IPS-18c (cell line): Measurements from ENCODE around the gene ALCAM.

Source experiments
- H3K4me3 ChIP-seq: 2 replicates; pipeline ENCODE4 v1.7.0; 2013; ENCODE audit warnings: low read depth, mild to moderate bottlenecking, low read length, moderate library complexity; ENCODE audit not compliant: insufficient read depth
- H3K9me3 ChIP-seq: one replicate; pipeline ENCODE4 v1.6.1; 2013; ENCODE audit warnings: mild to moderate bottlenecking, low read length, moderate library complexity; ENCODE audit not compliant: control insufficient read depth, insufficient read depth

The ALCAM gene

DNA sequence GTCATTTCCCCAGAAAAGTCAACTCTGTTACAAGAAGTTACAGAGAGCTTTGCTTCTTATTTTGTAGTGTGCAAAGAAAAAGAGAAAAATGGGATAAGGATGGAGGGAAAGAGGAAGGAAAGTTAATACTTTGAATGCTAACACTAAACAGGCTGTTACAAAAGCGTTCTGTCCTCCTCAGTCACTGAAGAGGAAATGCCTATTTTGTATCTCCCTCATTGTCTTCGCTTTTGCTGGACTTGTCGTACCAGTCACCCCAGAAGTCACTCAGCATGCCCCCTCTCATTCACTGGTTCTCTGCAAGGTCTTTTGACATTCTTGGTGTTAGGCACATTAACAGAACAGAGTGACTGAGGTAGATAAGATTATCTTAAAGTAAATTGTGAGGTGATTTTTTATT, 129.6 kb downstream of the ALCAM start:
- Histone ChIP-seq H3K9me3 (peaks cover 3% of the 10 kb centered on the region), H3K4me3 (no peak overlapping the region)

DNA sequence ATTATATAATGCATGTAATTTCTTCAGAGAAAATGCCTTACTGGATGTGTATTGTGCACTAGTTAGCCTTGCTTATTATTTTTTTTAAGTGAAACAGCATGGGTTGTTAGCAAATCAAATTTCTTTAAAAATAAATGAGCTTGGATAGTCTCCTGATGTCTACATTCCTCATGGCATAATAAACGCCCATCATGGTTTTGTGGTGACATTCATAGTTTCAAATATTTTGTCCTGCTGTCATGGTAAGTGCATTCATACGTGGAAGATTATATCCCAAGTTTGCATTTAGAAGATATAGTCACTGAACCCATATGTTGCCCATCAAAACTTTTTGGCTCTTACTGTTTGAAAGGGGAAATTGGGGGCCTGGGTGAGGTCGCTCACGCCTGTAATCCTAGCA, 130.7 kb downstream of the ALCAM start:
- H3K9me3 ChIP-seq = no peaks in the 10 kb centered on the region
- H3K4me3 ChIP-seq = no peak overlapping the region

DNA sequence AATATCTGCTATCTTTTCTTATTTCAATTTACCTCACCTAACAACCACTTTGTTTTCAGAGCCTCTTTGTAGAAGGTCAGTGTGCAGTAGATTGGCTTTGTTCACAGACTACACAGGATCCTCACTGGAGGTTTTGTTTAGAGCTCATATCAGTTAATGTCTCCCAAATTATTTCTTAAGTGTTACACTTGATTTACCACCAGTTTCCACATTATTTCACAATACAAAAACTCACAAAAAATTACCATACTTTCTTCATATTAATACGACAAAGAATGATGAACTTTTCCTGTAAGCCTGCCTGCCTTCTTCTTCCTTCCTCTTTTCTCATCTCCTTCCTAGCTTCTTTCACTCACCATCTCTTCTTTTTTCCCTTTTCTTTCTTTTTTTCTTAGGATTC, 133.3 kb downstream of the ALCAM start:
- Histone ChIP-seq H3K9me3 (no peaks in the 10 kb centered on the region), H3K4me3 (no peak overlapping the region)

DNA sequence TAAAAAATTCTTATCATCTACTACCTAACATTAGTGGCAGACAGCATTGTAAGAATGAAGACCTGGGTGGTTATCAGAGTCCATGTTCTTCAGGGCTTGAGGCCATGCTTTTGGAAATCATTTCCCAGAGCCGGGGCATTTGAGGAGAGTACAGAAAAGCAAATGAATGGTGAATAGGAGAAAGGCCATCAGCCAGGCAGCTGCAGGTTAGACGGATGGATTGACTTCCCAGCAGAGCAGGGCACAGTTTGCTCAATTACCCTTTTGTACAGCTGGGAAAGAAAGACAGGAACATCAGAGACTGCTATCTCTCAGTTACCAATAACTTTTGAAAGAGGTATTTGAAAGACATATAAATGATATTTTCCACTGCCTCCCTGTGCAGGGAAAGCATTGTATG, 135.6 kb downstream of the ALCAM start:
- Histone ChIP-seq H3K9me3 (no peaks in the 10 kb centered on the region), H3K4me3 (no peak overlapping the region)

DNA sequence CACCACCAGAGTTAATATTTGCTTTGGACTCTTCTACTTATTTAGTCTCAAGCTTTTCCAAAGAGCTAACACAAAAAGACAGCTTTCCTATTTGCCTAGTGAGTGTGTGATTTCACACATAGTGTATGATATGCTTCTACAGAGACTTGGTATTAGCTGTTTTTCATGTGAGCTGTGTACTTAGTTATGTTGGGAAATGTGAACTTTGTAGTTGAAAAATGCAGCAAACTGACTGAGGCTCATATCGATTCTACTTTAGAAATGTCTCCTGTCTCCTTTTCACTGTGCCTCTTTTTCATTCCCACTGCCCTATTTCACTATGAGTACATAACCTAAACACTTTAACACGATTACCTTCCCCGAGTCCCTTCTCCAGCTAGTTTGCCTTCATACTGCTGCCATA, 136.5 kb downstream of the ALCAM start:
- no peaks in the 10 kb centered on the region for H3K9me3 ChIP-seq
- H3K4me3 ChIP-seq = no peak overlapping the region

DNA sequence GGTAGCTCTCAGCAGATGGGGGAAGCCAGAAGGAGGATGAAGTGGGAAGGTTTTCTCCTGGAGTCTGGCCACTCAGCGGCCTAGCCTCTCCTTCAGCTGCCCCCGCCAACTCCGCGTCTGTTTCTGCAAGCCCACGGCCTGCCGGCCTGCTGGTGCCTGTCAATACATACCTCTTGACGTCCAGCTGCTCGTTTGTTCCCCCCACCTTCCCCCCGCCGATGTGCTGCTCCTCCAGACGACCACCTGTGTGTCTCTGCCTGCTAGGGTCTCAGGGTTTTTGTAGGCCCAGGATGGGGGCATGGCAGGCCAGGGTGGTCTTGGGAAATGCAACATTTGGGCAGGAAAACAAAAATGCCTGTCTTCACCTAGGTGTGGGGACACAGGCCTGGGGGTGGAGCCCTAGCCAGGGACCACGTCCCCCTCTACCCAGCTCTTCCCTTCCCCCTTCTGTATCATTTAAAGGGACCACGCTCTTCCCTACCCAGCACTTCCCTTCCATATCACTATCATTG, 137.8 kb downstream of the ALCAM start:
- H3K4me3 ChIP-seq = no peak overlapping the region

DNA sequence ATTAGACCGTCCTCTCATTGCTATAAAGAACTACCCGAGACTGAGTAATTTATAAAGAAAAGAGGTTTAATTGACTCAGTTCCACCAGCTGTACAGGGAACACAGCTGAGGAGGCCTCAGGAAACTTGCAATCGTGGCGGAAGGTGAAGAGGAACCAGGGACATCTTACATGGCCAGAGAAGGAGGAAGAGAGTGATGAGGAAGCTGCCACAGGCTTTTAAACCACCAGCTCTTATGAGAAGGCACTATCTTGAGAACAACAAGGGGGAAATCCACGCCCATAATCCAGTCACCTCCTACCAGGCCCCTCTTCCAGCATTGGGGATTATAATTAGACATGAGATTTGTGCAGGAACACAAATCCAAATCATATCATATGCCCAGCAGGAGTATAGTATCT, 138.5 kb downstream of the ALCAM start:
- no peak overlapping the region for H3K4me3 ChIP-seq
- no peaks in the 10 kb centered on the region for H3K9me3 ChIP-seq

More for the DNA sequence above, 137.8 kb downstream of the ALCAM start:
- H3K9me3 ChIP-seq = no peaks in the 10 kb centered on the region

DNA sequence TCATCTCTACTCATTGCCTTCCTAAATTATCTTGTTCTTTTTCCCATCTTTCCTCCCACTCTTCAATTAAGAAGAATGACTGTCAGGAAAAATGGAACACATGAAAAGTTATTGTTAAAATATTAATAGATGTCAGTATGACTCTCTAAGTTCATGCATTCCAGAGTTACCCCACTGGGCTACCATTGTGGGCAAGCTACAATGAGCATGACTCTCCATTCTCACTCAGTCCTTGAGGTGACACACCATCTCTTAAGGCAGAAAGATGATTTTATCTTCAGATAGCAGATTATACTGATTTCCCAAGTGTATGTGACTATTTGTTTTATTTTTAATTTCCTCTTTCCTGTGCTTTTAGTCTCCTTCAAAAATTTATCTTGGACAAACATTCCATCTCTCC, 144.3 kb downstream of the ALCAM start:
- H3K9me3 ChIP-seq = no peaks in the 10 kb centered on the region
- no peak overlapping the region for H3K4me3 ChIP-seq

DNA sequence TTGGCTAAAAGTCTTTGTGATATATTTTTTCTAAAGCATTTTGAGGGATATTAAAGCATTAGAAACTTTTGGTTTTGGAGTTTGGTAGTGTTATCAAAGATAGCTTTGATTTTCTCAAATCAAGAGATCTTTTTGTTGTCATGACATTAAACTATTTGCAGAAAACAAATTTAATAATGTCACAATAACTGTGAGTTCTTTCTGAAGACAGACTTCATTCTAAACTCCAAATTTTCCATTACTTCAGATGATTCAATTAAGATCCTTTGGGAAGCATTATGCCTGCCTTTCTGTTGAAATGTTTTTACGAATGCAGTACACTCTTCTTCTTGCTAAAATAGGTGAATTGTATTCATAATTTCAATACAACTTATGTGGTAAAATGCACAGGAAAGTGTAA, 145.4 kb downstream of the ALCAM start:
- Histone ChIP-seq H3K4me3 (no peak overlapping the region), H3K9me3 (no peaks in the 10 kb centered on the region)

DNA sequence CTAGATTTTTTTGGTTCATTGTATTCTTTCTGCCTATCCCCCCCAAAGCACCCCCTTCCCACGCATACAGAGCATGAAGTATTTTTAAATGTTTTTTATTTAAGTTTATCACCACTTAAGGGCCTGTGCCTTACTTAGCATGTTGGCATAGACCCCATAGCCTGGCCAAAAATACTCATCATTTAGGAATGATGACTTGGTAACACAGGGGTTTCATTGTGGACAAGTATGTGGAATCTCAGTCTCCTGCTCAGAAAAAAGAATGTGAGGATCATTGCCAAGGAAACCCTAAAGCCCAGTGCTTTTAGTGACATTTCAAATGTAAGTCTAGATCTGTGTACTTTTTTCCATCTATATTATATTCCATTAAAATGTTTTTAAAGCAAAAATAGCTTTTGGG, 146.3 kb downstream of the ALCAM start:
- H3K4me3 ChIP-seq = no peak overlapping the region
- no peaks in the 10 kb centered on the region for H3K9me3 ChIP-seq

DNA sequence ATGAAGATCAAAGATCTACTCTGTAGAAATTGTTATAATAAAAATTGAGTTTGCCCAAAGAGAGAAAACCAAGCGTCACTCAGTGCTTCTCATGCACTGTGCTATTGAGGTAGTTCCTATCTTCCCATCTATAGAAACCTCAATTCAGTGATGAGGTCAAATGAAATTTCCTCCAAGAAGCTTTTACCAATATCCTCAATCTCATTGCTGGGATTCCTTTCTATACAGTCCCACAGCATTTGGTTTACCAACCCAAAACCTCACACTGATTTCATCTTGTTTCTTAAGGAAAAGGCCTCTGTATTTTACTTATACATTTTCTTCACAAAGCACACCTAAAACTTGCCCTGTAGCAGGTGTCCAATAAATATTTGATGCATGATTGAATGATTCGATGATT, 147.2 kb downstream of the ALCAM start:
- Histone ChIP-seq H3K9me3 (no peaks in the 10 kb centered on the region), H3K4me3 (no peak overlapping the region)

DNA sequence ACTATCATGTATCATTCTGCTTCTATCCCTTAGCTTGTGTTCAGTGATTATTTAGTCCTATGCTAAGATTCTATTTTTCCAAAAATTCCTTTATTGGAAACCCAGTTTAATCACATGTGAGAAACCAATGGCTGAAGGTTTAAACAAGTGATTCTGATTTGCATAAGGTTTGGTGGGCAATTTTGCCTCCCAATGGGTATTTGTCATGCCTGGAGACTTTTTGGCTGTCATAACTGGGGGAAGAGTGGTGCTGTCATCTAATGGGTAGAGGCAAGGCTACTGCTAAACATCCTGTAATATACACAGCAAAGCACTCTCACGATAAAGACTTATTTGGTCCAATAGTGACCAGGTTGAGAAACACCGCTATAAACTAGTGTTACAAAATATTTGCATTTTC, 148.7 kb downstream of the ALCAM start:
- Histone ChIP-seq H3K9me3 (no peaks in the 10 kb centered on the region), H3K4me3 (no peak overlapping the region)

DNA sequence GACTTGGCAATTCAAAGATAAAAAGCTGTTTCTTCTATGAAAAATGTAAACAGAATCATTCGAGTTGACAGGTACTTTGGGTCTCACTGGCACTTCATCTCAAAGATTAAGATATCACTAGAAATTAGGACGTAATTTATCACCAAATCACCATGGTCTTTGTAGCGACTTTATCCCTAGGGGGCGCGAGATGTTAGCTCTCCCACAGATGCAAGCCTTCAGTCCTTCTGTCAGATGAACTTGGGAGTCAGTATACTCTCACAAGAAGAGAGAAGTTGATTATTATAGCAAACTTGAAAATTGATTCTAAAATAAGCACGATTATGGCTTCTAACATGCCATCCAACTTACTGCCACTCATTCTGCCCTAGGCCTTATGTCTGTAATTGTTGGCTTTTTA, 150.3 kb downstream of the ALCAM start:
- H3K9me3 ChIP-seq = no peaks in the 10 kb centered on the region
- H3K4me3 ChIP-seq = no peak overlapping the region

DNA sequence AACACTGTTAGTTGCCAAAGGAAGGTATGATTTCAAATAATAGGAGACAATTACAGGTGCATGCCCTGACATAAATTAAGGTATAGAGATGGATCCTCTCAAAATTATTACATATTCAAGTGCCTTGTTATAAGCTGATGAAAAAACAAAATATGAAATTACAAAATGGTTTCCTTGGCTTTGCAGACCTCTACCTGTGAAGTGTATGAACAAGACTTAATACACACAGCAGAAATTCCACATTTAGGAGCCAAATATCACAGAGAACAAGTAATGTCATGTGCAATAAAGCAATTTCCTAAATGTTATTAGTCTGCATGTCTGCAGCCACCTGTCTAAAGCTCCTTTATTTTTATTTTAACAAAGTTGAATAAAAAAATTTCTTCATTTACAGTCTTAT, 151.5 kb downstream of the ALCAM start:
- Histone ChIP-seq H3K4me3 (no peak overlapping the region), H3K9me3 (no peaks in the 10 kb centered on the region)

DNA sequence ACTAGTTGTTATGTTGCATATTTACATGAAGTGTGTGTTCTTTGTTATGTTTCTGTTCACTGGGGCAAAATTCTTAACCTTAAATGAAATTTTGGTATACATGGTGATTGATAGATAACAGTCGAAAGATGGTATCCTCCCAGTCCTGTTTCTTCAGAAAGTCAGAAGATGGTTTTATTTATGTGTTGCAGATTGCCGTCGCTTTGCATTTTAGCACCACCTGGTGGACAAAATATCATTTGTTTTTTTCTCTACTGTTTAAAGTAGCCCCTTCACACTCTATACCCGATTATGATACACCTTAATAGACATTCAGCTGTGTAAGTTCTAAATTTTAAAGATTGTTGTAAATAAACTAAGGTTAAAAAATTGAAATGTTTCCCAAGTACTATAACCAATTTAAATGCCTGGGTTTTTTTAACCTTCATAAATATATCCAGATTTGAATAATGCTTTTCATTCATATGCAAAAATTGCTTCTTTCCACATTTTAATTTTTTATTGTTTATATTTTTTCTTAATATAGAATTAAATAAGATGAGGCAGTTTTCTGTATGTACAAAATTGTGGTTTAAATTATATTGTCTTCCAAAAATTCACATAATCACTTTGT, 152.2 kb downstream of the ALCAM start:
- H3K9me3 ChIP-seq = no peaks in the 10 kb centered on the region
- H3K4me3 ChIP-seq = no peak overlapping the region

DNA sequence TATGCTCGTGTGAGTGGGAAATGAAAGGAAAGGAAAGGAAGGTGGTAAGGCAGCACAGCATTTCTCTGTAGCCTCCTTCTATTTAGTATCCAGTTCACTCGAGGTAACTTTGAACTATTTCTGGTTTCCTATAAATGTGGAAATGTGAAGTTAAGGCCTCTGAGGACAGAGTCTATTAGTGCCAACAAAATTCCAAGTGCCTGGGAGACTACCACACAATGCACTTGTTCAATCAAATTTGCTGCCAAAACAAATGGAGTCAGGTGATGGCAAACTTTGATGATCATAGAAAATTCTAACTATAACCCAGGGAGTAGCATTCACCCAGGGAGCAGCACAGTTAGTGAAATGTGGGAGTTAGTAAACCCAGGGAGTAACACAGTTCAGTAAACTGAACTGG, 155.1 kb downstream of the ALCAM start:
- Histone ChIP-seq H3K9me3 (no peaks in the 10 kb centered on the region), H3K4me3 (no peak overlapping the region)

DNA sequence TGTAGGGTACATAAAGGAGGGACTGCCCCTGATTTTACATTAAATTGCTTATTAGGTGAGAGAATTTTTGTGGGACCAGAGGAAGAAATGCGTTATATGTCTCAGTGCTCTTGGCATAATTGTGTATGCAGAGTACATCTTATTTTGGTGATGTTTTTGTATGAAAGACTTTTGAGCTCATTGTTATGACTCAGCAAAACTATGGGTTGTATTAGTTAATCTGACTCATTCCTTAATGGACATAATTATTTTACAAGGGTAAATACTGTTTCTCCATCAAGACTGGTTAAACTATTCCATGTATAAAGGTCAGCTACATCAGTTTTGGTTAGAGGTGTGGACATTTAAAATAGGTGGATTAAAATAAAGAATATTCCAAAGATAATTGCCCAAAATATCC, 156.8 kb downstream of the ALCAM start:
- Histone ChIP-seq H3K4me3 (no peak overlapping the region), H3K9me3 (no peaks in the 10 kb centered on the region)

DNA sequence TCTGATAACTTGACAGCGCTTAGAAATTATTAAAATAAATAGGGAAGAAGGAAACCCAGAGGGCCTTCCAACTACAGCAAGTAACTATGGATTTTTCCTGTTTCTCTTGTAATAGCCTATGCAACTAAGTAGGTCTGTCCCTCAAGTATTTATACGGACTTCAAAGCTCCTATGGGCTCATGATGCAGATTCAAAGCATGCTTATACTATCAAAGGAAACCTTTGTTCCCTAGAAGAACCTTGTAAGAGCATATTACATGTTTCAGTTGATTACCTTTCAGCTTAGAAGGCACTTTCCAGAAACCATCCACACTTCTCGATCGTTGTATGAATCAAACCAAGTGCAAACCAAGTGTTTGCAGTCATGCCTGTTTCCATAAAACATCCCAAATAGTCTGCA, 158.8 kb downstream of the ALCAM start:
- Histone ChIP-seq H3K9me3 (no peaks in the 10 kb centered on the region), H3K4me3 (no peak overlapping the region)

DNA sequence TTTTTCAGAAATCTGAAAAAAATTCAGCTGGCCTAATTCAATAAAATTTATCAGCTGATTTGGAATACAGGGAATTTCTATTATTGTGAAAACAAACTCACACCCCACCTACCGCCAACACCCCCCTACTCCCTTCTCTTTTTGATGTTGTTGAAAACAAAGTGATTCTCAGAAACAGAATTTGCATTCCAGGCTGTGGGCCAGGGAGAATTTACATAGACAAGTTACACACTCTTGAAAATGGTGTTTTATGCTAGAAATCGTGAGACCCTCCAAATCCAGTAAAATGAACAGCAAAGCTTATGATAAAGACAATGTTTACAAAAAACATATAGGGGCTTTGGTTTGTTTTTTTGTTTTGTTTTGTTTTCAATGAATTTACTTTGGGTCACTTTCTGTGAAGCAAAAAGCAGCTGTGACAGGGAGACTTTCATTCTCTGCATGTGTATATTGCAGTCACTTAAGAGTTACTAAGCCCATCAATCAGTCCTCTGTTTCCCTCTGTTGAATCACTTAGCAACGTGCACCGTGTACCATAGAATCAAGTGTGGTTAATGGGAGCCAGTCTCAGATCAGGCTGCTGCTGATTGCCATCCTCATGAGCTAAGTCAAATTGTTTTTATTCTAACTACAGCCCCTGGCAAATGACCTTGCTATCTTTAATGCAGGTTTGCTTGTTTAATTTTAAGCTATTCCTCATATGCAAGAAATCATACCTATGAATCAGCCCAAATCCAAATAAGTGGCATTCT, 159.8 kb downstream of the ALCAM start:
- no peak overlapping the region for H3K4me3 ChIP-seq
- no peaks in the 10 kb centered on the region for H3K9me3 ChIP-seq
